Stimulated activated CD4-positive, alpha-beta T cell treated with anti-CD3 and anti-CD28 coated beads, Interleukin-1b, Interleukin-23, amount 100 ng/mL, for 24 hours (primary cell): Measurements from ENCODE around the gene CSAG3.
"Not testable (repeated sequence)": the region's sequence is repeated elsewhere in the genome, so short reads cannot be mapped to it uniquely, and the experiment has no call there.

Source experiments
- DNase-seq, 4 experiments: peaks; one replicate each; pipeline ENCODE4 v3.0.0-alpha.2; 2020; ENCODE audit warnings: low read depth in 4 of 4, low spot score in 1 of 4

CSAG3 gene

GRCh38 chrX:152758918-152759317, at the start of gene CSAG3:
Gene CSAG3 (plus strand): TSS chrX:152759218.
- DNase-seq = not testable (repeated sequence)

- not testable (repeated sequence) for DNase-seq
These were observed 45.8 kb upstream of the CSAG3 start for GRCh38 chrX:152713195-152713594.

DNA sequence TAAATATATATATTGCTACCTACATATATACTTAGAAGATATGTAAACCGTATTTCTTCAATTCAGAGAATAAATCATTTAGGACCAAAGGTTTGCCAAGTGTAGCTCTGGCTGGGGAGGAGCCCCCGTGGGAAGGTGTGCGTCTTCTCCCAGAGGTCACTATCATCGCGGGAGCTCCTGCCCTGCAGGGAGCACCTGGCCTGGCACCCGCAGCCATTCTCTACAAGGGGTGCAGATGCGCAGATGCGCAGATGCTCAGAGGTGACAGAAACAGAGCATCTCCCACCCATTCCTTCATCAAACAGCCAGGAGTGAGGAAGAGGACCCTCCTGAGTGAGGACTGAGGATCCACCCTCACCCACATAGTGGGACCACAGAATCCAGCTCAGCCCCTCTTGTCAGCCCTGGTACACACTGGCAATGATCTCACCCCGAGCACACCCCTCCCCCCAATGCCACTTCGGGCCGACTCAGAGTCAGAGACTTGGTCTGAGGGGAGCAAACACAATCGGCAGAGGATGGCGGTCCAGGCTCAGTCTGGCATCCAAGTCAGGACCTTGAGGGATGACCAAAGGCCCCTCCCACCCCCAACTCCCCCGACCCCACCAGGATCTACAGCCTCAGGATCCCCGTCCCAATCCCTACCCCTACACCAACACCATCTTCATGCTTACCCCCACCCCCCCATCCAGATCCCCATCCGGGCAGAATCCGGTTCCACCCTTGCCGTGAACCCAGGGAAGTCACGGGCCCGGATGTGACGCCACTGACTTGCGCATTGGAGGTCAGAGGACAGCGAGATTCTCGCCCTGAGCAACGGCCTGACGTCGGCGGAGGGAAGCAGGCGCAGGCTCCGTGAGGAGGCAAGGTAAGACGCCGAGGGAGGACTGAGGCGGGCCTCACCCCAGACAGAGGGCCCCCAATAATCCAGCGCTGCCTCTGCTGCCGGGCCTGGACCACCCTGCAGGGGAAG, 44.9 kb upstream of the CSAG3 start, which contains the start of gene MAGEA2B:
TSS of gene MAGEA2B (plus strand) at position 814 of the 973 bp plus-strand sequence. CDS start 2,479 bp downstream, outside the sequence.
- not testable (repeated sequence) for DNase-seq

DNA sequence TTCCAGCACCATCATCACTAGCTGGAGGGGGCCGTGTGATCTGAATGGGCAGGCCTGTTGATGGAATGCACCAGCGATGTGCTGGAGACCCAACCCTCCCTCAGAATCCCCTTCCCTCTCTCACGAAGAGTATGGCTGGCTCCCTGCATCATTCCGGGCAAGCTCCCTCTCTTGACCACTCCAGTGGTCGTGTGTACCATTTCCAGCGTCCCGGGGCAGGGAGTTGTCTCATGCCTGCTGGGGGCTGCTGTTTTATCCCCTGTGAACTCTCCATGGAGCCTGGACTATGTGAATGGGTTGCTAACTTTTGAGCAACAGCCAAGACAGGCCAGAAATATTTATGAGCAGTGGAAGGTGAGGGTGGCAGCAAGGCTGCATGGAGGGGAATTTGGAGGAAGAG, 33.6 kb upstream of the CSAG3 start:
- DNase-seq = no peak

- DNase-seq = no peak
These were observed 25.6 kb upstream of the CSAG3 start, which contains the start of the genes CSAG1 and MAGEA12 for GRCh38 chrX:152733261-152733975. Gene CSAG1 (minus strand): TSS chrX:152733721. CDS start chrX:152732460, 1,261 bp downstream. Gene MAGEA12 (plus strand): TSS chrX:152733757. CDS start chrX:152736162, 2,405 bp downstream.

GRCh38 chrX:152734143-152734858, 24.7 kb upstream of the CSAG3 start:
- DNase-seq = not testable (repeated sequence)

DNA sequence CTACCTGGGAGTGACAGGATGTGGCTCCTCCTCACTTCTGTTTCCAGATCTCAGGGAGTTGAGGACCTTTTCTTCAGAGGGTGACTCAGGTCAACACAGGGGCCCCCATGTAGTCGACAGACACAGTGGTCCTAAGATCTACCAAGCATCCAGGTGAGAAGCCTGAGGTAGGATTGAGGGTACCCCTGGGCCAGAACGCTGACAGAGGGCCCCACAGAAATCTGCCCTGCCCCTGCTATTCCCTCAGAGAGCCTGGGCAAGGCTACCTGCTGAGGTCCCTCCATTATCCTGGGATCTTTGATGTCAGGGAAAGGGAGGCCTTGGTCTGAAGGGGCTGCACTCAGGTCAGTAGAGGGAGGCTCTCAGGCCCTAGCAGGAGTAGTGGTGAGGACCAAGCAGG, 23.9 kb upstream of the CSAG3 start:
- no peak for DNase-seq

- DNase-seq = no peak
These were observed 23.0 kb upstream of the CSAG3 start for GRCh38 chrX:152735860-152736511.

- not testable (repeated sequence) for DNase-seq
These were observed 22.5 kb upstream of the CSAG3 start for GRCh38 chrX:152736528-152736927.

DNA sequence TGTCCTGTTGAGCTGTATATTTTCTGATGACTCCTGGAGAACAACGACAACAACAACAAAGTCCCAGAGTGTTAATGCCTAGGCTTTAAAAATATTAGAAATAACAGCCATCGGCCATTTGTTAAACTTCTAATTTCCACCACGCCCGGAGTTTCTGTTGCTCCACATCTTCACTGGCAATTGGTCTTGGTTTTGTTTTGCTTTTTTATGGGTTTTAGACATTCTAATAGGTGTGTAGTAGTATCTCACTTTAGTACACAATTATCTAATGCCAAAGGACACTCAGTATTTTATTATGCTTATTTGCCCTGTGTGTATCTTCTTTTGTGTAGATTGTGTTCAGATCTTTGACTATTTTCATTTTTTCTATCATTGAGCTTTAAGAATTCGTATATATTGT, 20.5 kb upstream of the CSAG3 start:
- no peak for DNase-seq

DNA sequence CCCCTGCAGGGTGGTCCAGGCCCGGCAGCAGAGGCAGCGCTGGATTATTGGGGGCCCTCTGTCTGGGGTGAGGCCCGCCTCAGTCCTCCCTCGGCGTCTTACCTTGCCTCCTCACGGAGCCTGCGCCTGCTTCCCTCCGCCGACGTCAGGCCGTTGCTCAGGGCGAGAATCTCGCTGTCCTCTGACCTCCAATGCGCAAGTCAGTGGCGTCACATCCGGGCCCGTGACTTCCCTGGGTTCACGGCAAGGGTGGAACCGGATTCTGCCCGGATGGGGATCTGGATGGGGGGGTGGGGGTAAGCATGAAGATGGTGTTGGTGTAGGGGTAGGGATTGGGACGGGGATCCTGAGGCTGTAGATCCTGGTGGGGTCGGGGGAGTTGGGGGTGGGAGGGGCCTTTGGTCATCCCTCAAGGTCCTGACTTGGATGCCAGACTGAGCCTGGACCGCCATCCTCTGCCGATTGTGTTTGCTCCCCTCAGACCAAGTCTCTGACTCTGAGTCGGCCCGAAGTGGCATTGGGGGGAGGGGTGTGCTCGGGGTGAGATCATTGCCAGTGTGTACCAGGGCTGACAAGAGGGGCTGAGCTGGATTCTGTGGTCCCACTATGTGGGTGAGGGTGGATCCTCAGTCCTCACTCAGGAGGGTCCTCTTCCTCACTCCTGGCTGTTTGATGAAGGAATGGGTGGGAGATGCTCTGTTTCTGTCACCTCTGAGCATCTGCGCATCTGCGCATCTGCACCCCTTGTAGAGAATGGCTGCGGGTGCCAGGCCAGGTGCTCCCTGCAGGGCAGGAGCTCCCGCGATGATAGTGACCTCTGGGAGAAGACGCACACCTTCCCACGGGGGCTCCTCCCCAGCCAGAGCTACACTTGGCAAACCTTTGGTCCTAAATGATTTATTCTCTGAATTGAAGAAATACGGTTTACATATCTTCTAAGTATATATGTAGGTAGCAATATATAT, 5.0 kb upstream of the CSAG3 start, which contains the start of gene MAGEA2:
TSS of gene MAGEA2 (minus strand) at position 157 of the 965 bp plus-strand sequence. CDS start 2,479 bp downstream, outside the sequence.
- not testable (repeated sequence) for DNase-seq

DNA sequence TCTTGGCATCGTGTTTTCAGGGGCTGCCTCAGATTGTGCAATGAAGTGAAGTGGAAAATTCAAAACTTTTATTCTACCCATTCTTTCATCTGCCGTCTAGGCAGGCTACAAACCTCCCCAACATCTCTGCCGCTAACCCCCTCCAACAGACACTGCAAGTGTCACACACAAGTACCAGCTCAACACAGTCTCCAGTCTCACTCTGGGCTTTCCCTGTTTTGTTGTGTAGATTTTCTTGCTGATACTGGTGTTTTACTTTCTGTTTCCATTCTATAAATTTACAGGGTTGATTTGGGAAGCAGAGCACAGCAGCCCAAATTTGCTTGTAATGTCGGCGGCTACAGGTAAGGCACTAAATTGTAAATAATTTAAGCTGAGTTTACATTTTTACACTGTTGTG, 4.1 kb upstream of the CSAG3 start:
- not testable (repeated sequence) for DNase-seq

- DNase-seq = not testable (repeated sequence)
These were observed 526 bp downstream of the CSAG3 start for GRCh38 chrX:152759544-152759943.

GRCh38 chrX:152761582-152761981, 2.6 kb downstream of the CSAG3 start:
- not testable (repeated sequence) for DNase-seq

DNA sequence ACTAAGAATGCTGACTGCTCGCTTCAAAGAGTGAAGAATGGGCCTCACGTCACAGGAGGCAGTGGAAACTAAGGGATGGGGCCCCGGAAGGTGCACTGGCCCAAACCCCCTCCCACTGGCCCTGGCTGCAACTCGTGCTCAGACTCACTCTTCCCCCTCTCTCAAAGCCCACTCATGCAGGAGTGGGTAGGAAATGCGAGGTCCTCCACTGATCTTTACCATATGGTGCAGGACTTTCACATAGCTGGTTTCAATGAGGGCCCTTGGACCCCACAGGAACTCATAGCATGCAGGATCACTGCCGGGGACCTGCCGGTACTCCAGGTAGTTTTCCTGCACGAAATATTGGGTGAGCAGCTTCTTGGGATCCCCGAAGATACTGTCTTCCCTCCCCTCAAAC, 7.5 kb downstream of the CSAG3 start:
- DNase-seq = not testable (repeated sequence)

- DNase-seq = not testable (repeated sequence)
These were observed 10.7 kb downstream of the CSAG3 start, which contains the start of gene MAGEA6 for GRCh38 chrX:152769549-152770289. Gene MAGEA6 (minus strand): TSS chrX:152769689. CDS start chrX:152767650, 2,039 bp downstream.

DNA sequence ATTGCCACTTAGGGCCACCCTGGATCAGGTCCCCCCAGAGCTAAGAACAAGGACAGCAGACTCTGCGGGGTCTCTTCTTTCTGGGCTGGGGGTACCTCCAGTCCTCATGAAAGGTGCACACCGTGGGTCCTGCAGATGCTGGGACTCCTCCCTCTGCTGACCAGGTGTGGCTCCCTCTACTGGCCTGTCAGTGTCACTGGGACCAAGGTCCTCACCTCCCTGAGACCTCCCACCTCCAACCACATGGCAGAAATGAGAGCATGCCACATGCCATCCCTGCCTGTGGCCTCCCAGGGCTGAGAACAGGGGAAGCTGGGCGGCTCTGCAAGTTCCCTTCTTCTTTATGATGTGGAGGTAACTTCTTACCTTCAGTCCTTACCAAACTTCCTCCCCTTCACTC, 28.0 kb downstream of the CSAG3 start:
- not testable (repeated sequence) for DNase-seq

DNA sequence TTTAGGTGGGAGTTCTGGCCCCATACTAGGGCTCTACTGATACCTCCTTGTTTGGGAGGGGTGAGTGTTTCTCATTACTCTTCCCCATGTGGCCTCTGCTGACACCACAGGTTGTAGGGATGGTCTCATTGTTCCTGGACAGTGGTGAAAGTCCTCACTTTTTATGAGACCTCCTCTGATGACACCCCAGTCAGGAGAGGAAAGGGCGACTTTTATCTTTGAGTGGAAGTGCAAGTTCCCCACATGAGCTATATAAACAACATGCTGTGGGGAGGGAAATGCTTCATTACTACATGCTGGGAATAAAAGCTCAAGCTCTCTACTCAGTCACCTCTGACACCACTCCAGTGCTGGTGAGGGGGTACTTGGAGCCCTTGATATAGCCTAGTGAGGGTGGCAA, 39.9 kb downstream of the CSAG3 start:
- no peak for DNase-seq
